Smooth muscle cell of the brain vasculature (primary cell): ENCODE results near the gene METTL22.

Experiments
- DNase-seq: peaks from one replicate; pipeline ENCODE4 v3.0.0-alpha.2; 2012; ENCODE audit warnings: low read depth, low spot score

METTL22 gene

GRCh38 chr16:8594149-8594666 lies 27.3 kb upstream of the METTL22 start:
- no peak for DNase-seq

GRCh38 chr16:8595783-8596182 lies 25.7 kb upstream of the METTL22 start:
- no peak for DNase-seq

DNA sequence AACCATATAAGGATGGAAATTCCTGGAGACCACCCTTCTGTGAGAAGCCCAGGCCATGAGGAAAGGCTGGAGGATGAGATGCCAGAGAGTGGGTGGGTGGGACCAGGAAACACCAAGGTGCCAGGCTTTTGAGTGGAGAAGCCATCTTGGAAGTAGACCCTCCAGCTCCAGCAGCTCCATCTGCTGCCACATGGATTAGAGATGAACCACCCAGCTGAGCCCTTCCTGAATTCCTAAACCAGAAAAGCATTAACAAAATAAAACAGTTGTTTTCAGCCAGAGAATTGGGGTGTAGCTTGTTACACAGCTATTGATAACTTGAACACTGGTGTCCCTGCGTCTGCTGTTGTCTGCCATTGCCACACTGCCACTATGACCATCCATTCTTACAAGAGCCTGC lies 24.9 kb upstream of the METTL22 start:
- DNase-seq = no peak

DNA sequence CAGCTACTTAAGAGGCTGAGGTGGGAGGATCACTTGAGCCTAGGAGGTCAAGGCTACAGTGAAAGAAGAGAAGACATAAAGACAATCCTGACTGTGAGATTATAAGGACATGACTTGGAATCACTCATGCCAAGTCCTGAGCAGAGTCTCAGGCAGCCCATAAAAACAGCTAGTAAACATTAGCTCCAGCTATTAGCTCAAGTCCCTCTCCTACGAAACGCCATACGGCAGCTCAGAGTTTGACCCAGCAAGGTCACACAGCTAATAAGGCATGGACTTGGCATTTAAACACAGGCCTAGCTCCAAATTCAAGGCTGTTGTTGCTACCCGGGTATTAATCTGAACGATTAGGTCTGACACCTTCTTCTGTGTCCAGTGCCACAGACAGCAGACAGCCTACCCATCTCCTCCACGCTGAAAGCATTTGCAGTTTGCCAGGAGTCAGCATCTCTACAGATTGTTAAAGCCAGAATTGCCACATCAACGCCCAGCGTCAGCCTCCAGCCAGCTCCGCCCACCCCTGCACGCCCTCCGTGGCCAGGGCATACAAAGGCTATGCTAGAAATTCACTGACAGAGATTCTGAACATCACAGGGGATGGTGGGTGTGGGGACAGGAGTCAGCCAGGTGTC lies 21.2 kb upstream of the METTL22 start:
- DNase-seq = no peak

DNA sequence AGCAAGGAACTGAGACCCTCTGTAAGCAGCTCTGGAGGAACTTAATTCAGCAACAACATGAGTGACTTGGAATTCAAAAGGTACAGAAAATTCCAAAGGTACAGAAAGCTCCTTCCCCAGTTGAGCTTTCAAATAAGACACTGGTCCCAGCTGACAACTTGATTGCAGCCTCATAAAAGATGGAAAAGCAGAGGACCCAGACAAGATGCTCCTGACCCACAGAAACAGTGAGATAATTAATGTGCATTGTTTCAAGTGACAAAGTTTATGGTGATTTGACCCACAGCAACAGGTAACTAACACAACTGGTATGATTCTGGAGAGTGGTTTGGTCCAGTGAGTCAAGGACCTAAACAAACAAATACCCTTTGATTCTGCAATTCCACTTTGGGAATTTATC lies 15.9 kb upstream of the METTL22 start:
- DNase-seq = no peak

DNA sequence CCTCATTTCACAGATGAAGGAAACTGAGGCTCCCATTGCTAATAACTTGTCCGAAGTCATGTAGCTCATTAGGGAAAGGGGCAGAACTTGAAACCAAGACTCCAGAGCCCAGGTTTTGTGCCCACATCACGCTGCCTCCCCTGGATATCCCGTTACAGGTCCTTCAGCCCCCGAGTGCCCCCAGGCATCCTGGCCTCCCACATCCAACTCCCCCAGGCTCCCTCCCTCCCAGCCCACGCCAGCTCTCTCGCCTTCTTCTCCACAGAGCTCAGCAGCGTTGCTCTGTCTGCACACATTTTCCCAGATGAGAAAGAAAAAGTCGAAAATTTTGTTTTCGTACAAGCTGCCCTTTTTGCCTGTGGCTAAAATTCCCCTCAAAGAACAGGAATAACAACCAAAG lies 14.3 kb upstream of the METTL22 start:
- no peak for DNase-seq

DNA sequence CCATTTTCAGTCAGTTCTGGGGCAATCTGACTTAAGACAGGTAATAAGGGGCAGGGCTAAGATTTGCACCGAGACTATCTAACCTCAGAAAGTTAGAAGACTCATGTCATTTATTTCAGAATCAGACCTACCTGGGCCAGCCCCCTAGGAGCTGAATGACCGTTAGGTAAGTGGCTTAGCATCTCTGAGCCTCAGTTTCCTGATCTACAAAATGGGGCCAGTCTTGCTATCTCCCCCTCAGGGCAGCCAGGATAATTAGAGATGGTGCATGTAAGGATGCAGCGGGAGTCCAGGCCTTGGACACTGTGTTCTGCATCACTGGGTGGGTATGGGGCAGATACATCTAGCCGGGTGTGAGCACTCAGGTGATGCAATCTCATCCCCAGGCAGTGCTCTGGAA lies 10.4 kb upstream of the METTL22 start:
- DNase-seq = no peak

DNA sequence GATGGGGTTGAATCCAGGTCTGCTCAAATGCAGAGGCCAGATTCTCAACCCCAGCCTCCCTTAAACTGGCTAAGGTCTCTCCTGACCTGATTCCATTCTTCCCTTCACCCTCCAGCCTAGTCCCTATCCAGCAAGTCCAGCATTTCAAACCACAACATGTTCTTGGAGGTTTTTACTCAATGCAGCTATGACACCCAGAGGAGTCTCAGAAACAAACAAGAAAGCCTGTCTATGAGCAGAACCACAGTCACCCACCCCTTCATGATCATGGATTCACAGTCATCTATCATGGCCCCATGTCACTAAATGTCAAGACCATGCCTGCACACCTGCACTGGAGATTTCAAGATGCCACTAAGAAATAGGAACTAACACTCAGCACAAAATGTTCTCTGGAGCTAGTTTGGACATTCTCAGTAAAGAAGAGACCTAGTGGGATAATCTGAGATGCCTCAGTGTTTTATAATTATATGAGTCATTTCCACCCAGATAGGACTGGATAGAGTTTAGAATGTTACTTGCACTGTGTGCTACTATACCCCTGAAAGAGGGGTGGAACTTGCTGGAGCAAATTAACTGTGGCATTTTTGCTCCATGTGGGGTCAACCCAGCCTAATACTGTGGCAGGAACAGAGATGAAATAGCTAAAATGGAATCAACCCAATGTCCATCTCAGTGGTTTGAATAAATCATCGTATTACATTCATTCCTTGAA lies 9.5 kb upstream of the METTL22 start:
- no peak for DNase-seq

DNA sequence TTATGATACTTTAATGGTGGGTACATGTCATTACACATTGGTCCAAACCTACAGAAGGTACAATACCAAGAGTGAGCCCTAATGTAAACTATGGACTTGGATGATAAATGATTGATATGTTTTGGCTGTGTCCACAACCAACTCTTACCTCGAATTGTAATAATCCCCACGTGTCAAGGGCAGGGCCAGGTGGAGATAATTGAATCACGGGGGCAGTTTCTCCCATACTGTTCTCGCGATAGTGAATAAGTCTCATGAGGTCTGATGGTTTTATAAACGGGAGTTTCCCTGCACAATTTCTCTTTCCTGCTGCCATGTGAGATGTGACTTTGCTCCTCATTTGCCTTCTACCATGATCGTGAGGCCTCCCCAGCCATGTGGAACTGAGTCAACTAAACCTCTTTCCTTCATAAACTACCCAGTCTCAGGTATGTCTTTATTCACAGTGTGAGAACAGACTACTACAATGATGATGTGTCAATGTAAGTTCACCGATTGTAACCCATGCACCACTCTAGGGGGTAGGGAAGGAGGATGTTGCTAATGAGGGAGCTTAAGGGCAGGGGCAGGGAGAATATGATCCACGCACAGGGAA lies 7.0 kb upstream of the METTL22 start:
- DNase-seq = no peak

GRCh38 chr16:8619671-8620370 lies 1.7 kb upstream of the METTL22 start:
- no peak for DNase-seq

- DNase-seq = no peak
Observed at GRCh38 chr16:8620535-8620934, 963 bp upstream of the METTL22 start.

GRCh38 chr16:8621222-8621571 lies 301 bp upstream of the METTL22 start:
- no peak for DNase-seq

- DNase-seq = no peak
Observed at GRCh38 chr16:8622315-8622656, 788 bp downstream of the METTL22 start.

DNA sequence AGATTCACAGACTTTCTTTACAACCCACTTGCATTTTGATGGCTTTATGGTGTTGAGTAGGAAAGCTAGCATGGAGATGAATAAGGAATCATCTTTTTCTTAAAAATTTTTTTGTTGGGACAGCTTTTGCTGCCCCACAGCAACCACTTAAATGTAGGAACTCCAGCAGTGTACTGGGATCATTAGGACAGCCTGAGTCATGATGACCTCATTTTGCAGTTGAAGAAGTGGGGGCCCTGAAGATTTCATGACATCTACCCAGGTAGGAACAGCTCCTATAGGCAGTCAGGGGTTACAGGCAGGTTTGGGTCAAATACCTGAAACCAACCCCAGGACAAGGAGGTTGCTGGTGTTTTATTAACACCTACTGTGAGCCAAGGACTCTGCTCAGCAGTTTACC lies 2.1 kb downstream of the METTL22 start:
- DNase-seq = no peak

GRCh38 chr16:8625491-8626087 lies 4.1 kb downstream of the METTL22 start:
- no peak for DNase-seq

GRCh38 chr16:8626946-8627345 lies 5.4 kb downstream of the METTL22 start:
- DNase-seq = no peak

DNA sequence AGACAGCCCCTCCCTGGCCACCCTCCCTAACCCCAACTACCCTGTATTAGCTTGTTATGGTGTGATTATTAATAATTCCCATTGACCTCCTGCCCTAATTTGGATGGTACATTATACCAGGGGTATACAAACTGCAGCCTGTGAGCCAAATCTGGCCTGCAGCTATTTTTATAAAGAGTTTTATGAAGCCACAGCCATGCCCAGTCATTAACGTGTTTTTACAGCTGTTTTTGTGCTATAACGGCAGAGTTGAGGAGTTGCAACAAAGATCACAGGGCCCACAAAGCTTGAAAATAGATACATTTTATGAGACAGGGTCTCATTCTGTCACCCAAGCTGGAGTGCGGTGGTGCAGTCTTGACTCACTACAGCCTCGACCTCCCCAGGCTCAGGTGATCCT lies 6.0 kb downstream of the METTL22 start:
- DNase-seq = no peak

DNA sequence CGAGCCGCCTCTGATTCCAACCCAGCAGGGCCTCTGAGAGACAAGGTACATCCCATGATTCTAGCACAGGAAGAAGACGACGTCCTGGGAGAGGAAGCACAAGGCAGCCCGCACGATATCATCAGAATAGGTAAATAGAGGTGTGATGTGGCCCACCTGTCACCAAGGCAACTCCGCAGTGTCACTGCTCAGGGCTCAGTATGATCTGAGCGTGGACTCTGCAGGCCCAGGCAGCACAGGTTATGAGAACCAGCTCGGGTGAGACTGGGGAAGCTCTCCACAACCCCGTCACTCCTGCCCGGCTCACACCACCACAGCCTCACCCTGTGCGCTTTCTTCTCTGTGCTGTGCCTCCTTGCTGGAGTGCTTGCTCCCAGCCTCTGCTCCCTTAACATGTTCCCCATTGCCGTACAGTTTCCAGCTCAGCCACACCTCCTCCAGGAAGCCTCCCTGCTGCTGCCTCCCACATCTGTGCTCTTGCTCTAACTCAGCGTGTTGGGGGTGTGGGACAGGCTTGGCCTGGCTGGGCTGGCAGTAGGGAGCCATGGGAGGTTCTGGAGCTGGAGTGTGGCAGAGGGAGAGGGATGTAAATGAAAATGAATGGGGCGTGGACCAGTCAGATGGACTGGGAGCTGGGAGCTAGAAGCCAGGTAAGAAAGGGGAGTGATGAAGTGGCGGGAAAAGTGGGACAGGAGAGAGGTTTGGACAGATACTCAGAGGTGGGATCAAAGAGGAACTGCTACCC lies 7.7 kb downstream of the METTL22 start:
- DNase-seq = no peak

- no peak for DNase-seq
Observed at GRCh38 chr16:8630255-8630953, 8.9 kb downstream of the METTL22 start.

DNA sequence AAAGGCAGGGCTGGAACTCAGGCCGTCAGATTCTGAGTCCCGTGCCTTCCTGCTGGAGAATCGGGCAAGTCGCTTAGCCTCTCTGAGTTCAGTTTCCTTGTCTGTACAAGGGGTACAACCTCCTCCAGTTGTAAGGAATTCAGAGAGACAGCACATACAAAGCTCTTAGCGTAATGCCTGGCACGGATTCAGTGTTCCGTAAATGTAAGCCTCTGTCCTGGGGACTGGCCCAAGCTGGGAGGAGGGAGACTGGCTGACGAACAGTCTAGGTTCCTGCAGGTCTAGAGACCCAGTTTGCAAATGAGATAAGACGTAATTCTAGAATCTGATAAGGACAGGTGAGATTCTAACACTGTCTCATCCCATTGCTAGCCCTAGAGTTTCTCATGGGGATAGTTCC lies 9.9 kb downstream of the METTL22 start:
- no peak for DNase-seq
